OCI-M2 (cell line): Measurements from ENCODE around the gene ADAP1.
A peak's percentile ranks its signal among the peaks of the same experiment; 100 is the strongest.
"Not testable (repeated sequence)": the region's sequence is repeated elsewhere in the genome, so short reads cannot be mapped to it uniquely, and the experiment has no call there.

ENCODE experiments used
- DNase-seq: peaks from one replicate; lab custom pipeline; 2025; ENCODE audit not compliant: unreplicated experiment; lab: John Stamatoyannopoulos, UW

ADAP1 gene

GRCh38 chr7:975702-976473, 21.4 kb upstream of the ADAP1 start:
- DNase-seq = no peak

- peak; percentile 39 for DNase-seq
These were observed 20.6 kb upstream of the ADAP1 start, which contains the start of gene COX19 for GRCh38 chr7:974820-975681. Gene COX19, minus strand, starts transcription at chr7:975549. Its CDS starts 40 bp downstream, at chr7:975509.

- no peak for DNase-seq
These were observed 19.7 kb upstream of the ADAP1 start for GRCh38 chr7:974172-974571.

GRCh38 chr7:973312-973711, 18.8 kb upstream of the ADAP1 start:
- DNase-seq = no peak

GRCh38 chr7:972676-973309, 18.3 kb upstream of the ADAP1 start:
- no peak for DNase-seq

- no peak for DNase-seq
These were observed 17.6 kb upstream of the ADAP1 start for GRCh38 chr7:972110-972509.

DNA sequence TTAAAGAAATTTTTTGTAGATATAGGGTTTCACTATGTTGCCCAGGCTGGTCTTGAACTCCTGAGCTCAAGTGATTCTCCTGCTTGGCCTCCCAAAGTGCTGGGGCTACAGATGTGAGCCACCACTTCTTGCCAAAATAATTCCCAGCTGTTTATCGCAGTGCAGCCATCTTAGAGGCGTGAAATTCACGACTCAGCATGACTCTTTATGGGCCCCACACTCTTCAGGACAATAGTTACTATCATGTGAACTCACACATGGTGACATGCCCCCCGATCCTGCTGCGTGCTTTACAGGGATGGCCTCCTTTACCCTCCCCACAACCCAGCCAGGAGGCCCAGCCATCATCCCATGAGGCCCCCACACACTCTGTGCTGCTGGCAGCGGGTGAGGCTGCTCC, 16.3 kb upstream of the ADAP1 start:
- no peak for DNase-seq

DNA sequence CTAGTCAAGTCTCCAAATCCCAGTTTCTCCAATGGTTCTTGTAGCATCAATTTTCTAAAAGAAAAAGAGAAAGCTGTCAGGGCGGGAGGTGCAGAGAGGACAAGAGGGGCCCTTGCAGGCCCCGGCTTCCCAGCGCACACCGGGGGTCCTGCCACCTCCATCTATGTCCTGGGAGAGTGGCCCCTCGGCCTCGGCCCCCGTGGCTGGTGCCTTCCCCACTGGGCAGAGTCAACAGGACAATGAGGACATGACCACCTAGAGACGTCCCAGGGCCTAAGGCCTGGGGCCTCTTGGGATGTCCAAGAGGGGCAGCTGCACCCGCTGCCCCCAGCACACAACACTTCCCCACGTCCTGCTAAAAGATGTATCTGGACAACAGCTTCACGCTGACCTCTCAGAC, 14.9 kb upstream of the ADAP1 start:
- no peak for DNase-seq

DNA sequence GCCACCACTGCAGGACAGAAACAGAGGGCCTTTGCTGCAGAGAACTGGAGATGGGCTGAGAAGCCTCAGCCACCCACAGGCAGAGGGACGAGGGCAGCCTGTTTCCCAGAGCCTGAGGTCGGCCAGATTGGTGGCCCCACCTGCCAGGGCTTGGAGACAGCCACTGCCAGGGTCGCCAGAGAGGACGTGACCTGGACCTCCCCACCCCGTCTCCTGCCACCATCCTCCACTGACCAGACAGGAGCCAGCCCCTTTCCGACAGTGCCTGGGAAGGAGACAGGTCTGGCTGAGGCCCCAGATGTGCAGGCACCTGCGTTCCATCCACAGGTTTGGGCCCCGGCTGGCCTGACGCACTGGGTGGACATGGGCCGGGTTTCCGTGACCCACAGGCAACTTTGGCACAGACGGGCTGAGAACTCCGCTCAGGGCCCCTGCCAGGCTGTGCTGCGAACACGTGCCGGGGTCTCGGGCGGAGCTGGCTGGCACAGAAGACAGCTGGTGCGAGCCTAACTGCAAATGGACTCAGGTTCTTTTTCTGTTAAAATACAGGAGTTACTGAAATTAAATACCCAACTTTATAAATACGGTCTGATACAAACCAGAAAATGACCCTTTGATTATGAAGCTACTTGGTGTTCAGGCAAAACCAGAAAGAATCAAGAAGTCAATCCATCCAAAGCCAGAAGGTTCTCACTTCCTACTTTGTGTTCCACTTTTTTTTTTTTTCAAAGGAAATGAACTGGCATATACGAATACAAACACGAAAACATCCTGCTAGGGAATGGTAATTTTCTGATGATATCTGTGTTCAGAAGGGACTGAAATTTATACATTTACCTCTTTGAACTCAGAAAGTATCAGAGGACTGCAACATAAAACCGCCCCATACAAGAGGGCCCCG, 14.0 kb upstream of the ADAP1 start:
- DNase-seq = no peak

DNA sequence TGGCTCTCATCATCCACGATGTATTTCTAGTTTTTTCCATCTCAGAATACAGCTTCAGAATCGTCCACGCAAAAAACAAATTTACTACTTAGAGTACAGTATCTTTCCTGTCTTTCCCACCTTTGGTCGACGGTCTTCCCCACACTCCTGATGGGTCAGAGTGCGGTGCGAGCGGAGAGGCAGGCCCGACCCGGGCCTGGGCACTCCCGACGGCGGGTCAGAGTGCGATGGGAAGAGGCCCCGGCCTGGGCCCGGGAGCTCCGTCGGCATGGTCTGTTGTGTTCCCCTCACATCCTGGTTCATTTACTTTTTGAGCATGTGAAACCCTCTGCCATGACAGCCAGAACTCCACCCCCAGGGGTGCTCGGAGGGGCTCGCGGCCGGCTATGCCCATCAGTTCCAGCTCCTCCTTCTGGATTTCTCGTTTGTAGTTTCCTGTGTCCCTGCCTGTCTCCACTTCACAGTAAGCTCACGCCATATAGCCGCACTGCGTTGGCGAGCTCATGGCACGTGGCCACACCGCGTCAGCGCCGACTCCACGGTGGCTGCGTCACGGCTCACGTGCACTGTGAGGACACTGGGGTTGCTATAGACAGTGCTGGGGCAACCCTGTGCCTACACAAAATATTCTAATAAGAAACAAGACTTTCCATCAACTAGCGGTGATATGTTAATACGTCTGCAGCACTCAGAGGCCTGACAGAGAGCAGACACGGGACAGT, 13.0 kb upstream of the ADAP1 start:
- DNase-seq = no peak

- no peak for DNase-seq
These were observed 12.0 kb upstream of the ADAP1 start for GRCh38 chr7:966291-967069.

GRCh38 chr7:964401-965231, 10.1 kb upstream of the ADAP1 start:
- no peak for DNase-seq

- DNase-seq = no peak
These were observed 9.0 kb upstream of the ADAP1 start for GRCh38 chr7:963236-964078.

DNA sequence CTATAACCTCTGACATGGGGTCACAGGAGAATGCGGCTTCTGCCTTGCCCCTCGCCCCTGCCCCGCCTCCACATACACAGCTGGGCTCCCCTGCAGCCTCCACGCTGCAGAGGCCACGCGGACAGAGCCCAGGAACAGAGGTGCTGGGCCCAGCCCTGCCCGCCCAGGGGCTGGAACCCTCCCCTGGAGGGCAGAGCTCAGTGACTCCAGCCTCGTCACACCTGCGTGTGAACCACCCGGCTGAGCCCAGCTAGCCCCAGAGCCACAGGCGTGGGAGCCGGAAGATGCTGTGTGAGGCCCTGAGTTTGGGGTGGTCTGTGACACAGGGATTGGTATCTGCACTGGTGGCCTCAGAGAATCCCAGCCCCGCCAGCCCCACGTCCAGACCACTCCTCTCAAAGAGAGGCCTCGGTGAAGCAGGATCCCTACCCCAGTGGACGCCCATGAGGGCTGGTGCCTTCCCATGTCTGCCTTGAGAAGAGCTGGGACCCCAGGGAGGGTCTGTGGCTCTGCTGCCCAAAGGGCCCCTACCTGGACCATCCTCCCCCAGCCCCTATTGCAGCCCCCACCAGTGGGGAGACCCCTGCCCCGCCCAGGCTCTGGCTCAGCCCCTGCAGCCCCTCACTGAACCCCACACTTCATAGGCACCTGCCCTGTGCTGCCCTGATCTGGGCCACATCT, 8.1 kb upstream of the ADAP1 start:
- DNase-seq = no peak

DNA sequence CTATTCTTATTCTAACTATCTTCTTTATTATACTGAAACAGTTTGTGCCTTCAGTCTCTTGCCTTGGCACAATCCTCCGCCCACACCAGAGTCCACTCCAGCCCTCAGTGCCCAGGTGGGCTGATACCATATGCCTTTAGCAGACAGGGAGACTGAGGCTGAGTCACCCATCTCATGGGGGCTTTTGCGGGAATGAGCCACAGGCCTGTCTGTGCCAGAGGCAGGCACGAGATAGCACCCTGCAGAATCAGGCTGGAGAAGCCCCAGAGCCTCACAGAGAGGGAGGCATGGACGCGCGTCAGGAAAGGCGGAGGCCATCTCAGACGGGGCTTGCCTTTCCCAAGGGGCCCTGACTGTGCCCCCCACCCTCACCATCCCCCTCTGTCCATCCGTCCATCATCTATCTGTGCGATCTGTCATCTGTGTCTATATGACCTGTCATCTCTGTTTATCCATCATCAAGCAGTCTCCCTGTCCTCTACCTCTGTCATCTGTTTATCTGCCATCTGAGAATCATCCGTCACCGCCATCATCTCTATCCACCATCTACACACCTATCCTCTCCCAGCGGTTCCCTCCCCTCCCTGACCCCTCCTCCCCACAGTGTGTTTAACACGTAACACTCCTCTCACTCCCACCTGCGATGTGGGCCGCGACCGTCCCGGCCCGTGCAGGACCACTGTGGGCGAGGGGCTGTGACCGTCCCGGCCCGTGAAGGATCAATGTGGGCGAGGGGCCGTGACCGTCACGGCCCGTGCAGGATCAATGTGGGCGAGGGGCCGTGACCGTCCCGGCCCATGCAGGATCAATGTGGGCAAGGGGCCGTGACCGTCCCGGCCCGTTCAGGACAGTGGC, 7.3 kb upstream of the ADAP1 start:
- no peak for DNase-seq

GRCh38 chr7:960972-961371, 6.5 kb upstream of the ADAP1 start:
- not testable (repeated sequence) for DNase-seq
